ENCODE results near the gene DLGAP4. TPM values are rescaled to one million over a fixed set of nuclear protein-coding genes. Genes with fewer than 3 reads are reported as not detected.

The DLGAP4 gene
- total and polyA plus RNA-seq, 2 of the 13 experiments (the other 11 are each of a cell fraction or from before 2014, with no cell fraction given) = 15.2 to 26.7 TPM

GRCh38 chr20:36541227-36541767 lies 235.2 kb downstream of the DLGAP4 start, which contains the start of gene MYL9 (continued):
- TF ChIP-seq ZNF775 (CRISPR knock-in tag; IDR thresholded peaks at IDR 0.05; ENCODE audit: borderline replicate concordance) (no peak), ZNF333 (CRISPR knock-in tag; IDR thresholded peaks at IDR 0.05; ENCODE audit: borderline replicate concordance) (peak; percentile 73; the same call in 1 of the 2 replicates), ZNF782 (CRISPR knock-in tag; IDR thresholded peaks at IDR 0.05; ENCODE audit: borderline replicate concordance) (no peak), ZBTB40 (IDR thresholded peaks at IDR 0.05) (no peak), ZBTB40 (CRISPR knock-in tag; IDR thresholded peaks at IDR 0.05) (no peak), MIER2 (CRISPR knock-in tag; IDR thresholded peaks at IDR 0.05) (no peak), ZNF800 (CRISPR knock-in tag; IDR thresholded peaks at IDR 0.05) (no peak), NFE2 (CRISPR knock-in tag; IDR thresholded peaks at IDR 0.05) (no peak), HDAC1 (CRISPR knock-in tag; IDR thresholded peaks at IDR 0.05) (no peak), PRMT3 (CRISPR knock-in tag; IDR thresholded peaks at IDR 0.05; ENCODE audit: borderline replicate concordance, low read depth) (no peak), BATF2 (CRISPR knock-in tag; IDR thresholded peaks at IDR 0.05) (no peak), TFE3 (CRISPR knock-in tag; IDR thresholded peaks at IDR 0.05) (no peak), NFIB (CRISPR knock-in tag; IDR thresholded peaks at IDR 0.05; ENCODE audit: borderline replicate concordance) (no peak), SNAPC2 (CRISPR knock-in tag; IDR thresholded peaks at IDR 0.05) (no peak), THAP7 (CRISPR knock-in tag; IDR thresholded peaks at IDR 0.05) (no peak)

All from HepG2 (cell line).